H1 (cell line): ENCODE results near the gene IRAK4. TPM values are rescaled to one million over a fixed set of nuclear protein-coding genes. Genes with fewer than 3 reads are reported as not detected.
A peak's percentile ranks its signal among the peaks of the same experiment; 100 is the strongest.

ENCODE experiments used
- CTCF ChIA-PET: fragments of 300-600 bp; sonication (Branson Sonifier 250); formaldehyde crosslinking; loops from one replicate; lab custom pipeline; 2021; ENCODE audit not compliant: partially characterized antibody; lab: Charles Lee
- POLR2A ChIA-PET: fragments of 300-600 bp; sonication (Branson Sonifier 250); formaldehyde crosslinking; loops from one replicate; lab custom pipeline; 2021; ENCODE audit warnings: inconsistent platforms; ENCODE audit not compliant: partially characterized antibody; lab: Charles Lee
- DNase-seq, 2 experiments: peaks; one replicate each; pipeline versions ENCODE4 v3.0.0 to v3.0.0-alpha.2; 2010 to 2022; ENCODE audit warnings: low spot score in 2 of 2, low read depth in 1 of 2, mixed read lengths in 1 of 2
- FAIRE-seq: peaks from 2 replicates; lab custom pipeline; 2011; peaks lifted over from hg19 to GRCh38; lab: Jason Lieb, UNC
- H2AFZ ChIP-seq: 2 replicates; pipeline ENCODE4 v1.8.1; 2012; ENCODE audit warnings: low read length, inconsistent platforms
- H2AK5ac ChIP-seq: 2 replicates; pipeline ENCODE4 v1.6.1; 2013; ENCODE audit warnings: low read depth, low read length
- H2BK120ac ChIP-seq: replicated peaks from 2 replicates; pipeline ENCODE3; 2013; ENCODE audit warnings: low read depth, low read length, inconsistent platforms
- H2BK12ac ChIP-seq: 2 replicates; pipeline ENCODE4 v1.6.1; 2013; ENCODE audit warnings: low read depth, low read length
- H2BK15ac ChIP-seq: 2 replicates; pipeline ENCODE4 v1.6.1; 2013; ENCODE audit warnings: low read length
- H2BK20ac ChIP-seq: 2 replicates; pipeline ENCODE4 v1.6.1; 2013; ENCODE audit warnings: low read length
- H2BK5ac ChIP-seq: 2 replicates; pipeline ENCODE4 v1.6.1; 2013; ENCODE audit warnings: low read depth, low read length
- H3K14ac ChIP-seq: 2 replicates; pipeline ENCODE4 v1.6.1; 2013; ENCODE audit warnings: inconsistent platforms; ENCODE audit not compliant: insufficient read length
- H3K18ac ChIP-seq: 2 replicates; pipeline ENCODE4 v1.6.1; 2013; ENCODE audit warnings: low read length; ENCODE audit errors: extremely low read depth
- H3K23ac ChIP-seq: 2 replicates; pipeline ENCODE4 v1.6.1; 2013; ENCODE audit warnings: inconsistent platforms; ENCODE audit not compliant: insufficient read length
- H3K23me2 ChIP-seq: 2 replicates; pipeline ENCODE4 v1.6.1; 2013; ENCODE audit warnings: low read depth, low read length
- H3K27ac ChIP-seq: 2 replicates; pipeline ENCODE4 v1.6.1; 2011; ENCODE audit warnings: low read depth, low read length, inconsistent platforms
- H3K27me3 ChIP-seq, 4 experiments: replicated peaks in 1 of 4; 1 replicate in 1 of 4; 2 replicates in 3 of 4; pipeline versions ENCODE4 v1.6.1 to v1.8.1; 2011 to 2013; ENCODE audit warnings: low read length in 3 of 4, mild to moderate bottlenecking in 3 of 4, inconsistent platforms in 2 of 4, mixed read lengths in 2 of 4, moderate library complexity in 1 of 4; ENCODE audit not compliant: control insufficient read depth in 3 of 4, insufficient read depth in 3 of 4; ENCODE audit errors: extremely low read depth in 1 of 4
- H3K36me3 ChIP-seq, 4 experiments: 2 replicates each; pipeline versions ENCODE4 v1.6.1 to v1.8.1; 2011 to 2013; ENCODE audit warnings: mild to moderate bottlenecking in 4 of 4, low read length in 3 of 4, moderate library complexity in 2 of 4, control low read depth in 1 of 4, inconsistent platforms in 1 of 4; ENCODE audit not compliant: insufficient read depth in 4 of 4, control insufficient read depth in 2 of 4
- H3K4ac ChIP-seq: replicated peaks from 2 replicates; pipeline ENCODE3; 2013; ENCODE audit warnings: low read length, low read depth, mixed read lengths, inconsistent platforms; ENCODE audit not compliant: insufficient read length
- H3K4me1 ChIP-seq, 4 experiments: replicated peaks in 1 of 4; 1 replicate in 1 of 4; 2 replicates in 3 of 4; pipeline versions ENCODE4 v1.6.1 to v1.8.1; 2011 to 2013; ENCODE audit warnings: low read length in 3 of 4, inconsistent platforms in 2 of 4, mixed read lengths in 1 of 4; ENCODE audit not compliant: insufficient read depth in 4 of 4, control insufficient read depth in 3 of 4
- H3K4me2 ChIP-seq, 2 experiments: 2 replicates each; pipeline versions ENCODE4 v1.6.1 to v1.8.1; 2011 to 2013; ENCODE audit warnings: low read depth in 2 of 2, low read length in 2 of 2, control low read depth in 1 of 2, inconsistent platforms in 1 of 2, mild to moderate bottlenecking in 1 of 2; ENCODE audit not compliant: insufficient read depth in 1 of 2
- H3K4me3 ChIP-seq, 4 experiments: fragments of 200-600, 300-600 bp in 1 of 4; sonication (generic), shearing (Covaris generic), sonication (Bioruptor Twin) in 1 of 4; 2 replicates each; pipeline versions ENCODE4 v1.5.1 to v1.8.1; 2011 to 2016; ENCODE audit warnings: low read length in 4 of 4, low read depth in 3 of 4, control low read depth in 2 of 4, inconsistent platforms in 2 of 4, mild to moderate bottlenecking in 2 of 4, mixed read lengths in 1 of 4, moderate library complexity in 1 of 4; ENCODE audit not compliant: insufficient read depth in 2 of 4; ENCODE audit errors: extremely low read depth in 1 of 4
- H3K56ac ChIP-seq: replicated peaks from 2 replicates; pipeline ENCODE3; 2013; ENCODE audit warnings: low read depth, mild to moderate bottlenecking, mixed read lengths, low read length, inconsistent platforms; ENCODE audit not compliant: insufficient read length
- H3K79me1 ChIP-seq: 2 replicates; pipeline ENCODE4 v1.6.1; 2013; ENCODE audit warnings: low read depth, low read length, control low read depth
- H3K79me2 ChIP-seq, 2 experiments: 2 replicates each; pipeline versions ENCODE4 v1.6.1 to v1.8.1; 2012 to 2013; ENCODE audit warnings: low read length in 2 of 2, mild to moderate bottlenecking in 2 of 2, inconsistent platforms in 1 of 2; ENCODE audit not compliant: insufficient read depth in 2 of 2, control insufficient read depth in 1 of 2
- H3K9ac ChIP-seq, 4 experiments: replicated peaks in 1 of 4; 1 replicate in 1 of 4; 2 replicates in 3 of 4; pipeline versions ENCODE4 v1.6.1 to v1.8.1; 2011 to 2013; ENCODE audit warnings: low read depth in 3 of 4, low read length in 3 of 4, control low read depth in 2 of 4, mild to moderate bottlenecking in 2 of 4, moderate library complexity in 2 of 4, inconsistent platforms in 1 of 4; ENCODE audit errors: extremely low read depth in 1 of 4
- H3K9me3 ChIP-seq, 2 experiments: 2 replicates each; pipeline versions ENCODE4 v1.6.1 to v1.8.1; 2012 to 2013; ENCODE audit warnings: mild to moderate bottlenecking in 2 of 2, moderate library complexity in 2 of 2, control low read depth in 1 of 2, inconsistent platforms in 1 of 2, low read depth in 1 of 2, low read length in 1 of 2, mixed read lengths in 1 of 2; ENCODE audit not compliant: insufficient read depth in 2 of 2
- H4K20me1 ChIP-seq, 2 experiments: replicated peaks in 1 of 2; 2 replicates each; pipeline versions ENCODE3 to v1.8.1; 2011 to 2013; ENCODE audit warnings: inconsistent platforms in 2 of 2, low read length in 2 of 2, mild to moderate bottlenecking in 1 of 2; ENCODE audit not compliant: insufficient read depth in 2 of 2, control insufficient read depth in 1 of 2
- H4K5ac ChIP-seq: 2 replicates; pipeline ENCODE4 v1.6.1; 2013; ENCODE audit warnings: low read length, low read depth, mixed read lengths, inconsistent platforms; ENCODE audit not compliant: insufficient read length
- H4K8ac ChIP-seq: 2 replicates; pipeline ENCODE4 v1.8.0; 2013; ENCODE audit warnings: mild to moderate bottlenecking, moderate library complexity, low read length, inconsistent platforms; ENCODE audit not compliant: insufficient read depth; ENCODE audit errors: extremely low read depth
- H4K91ac ChIP-seq: replicated peaks from 2 replicates; pipeline ENCODE3; 2013; ENCODE audit warnings: low read length, mixed read lengths, inconsistent platforms; ENCODE audit not compliant: insufficient read length
- ASH2L ChIP-seq: fragments of 200-600, 300-600 bp; sonication (generic); IDR thresholded peaks from one replicate; pipeline ENCODE4 v1.7.1; 2017; ENCODE audit warnings: low read length
- CBX5 ChIP-seq: fragments of 300-800, 300-1000 bp; sonication (generic); IDR thresholded peaks from 2 replicates; pipeline ENCODE4 v1.7.1; 2016; ENCODE audit warnings: antibody characterized with exemption, low read length, low read depth
- CHD2 ChIP-seq: IDR thresholded peaks from 2 replicates; pipeline ENCODE4 v1.6.1; 2012; ENCODE audit warnings: low read length, improper control_type of control experiment
- NANOG ChIP-seq: IDR thresholded peaks from 2 replicates; pipeline ENCODE4 v1.6.1; 2011; ENCODE audit warnings: low read length, low read depth, mild to moderate bottlenecking, inconsistent platforms; ENCODE audit not compliant: insufficient read depth, poor library complexity, severe bottlenecking
- RBBP5 ChIP-seq: IDR thresholded peaks from 2 replicates; pipeline ENCODE4 v1.7.1; 2012; ENCODE audit warnings: low read depth, mild to moderate bottlenecking, inconsistent platforms, low read length, moderate library complexity, borderline replicate concordance
- RXRA ChIP-seq: IDR thresholded peaks from 2 replicates; pipeline ENCODE4 v1.6.1; 2011; ENCODE audit warnings: low read depth, mild to moderate bottlenecking, low read length, moderate library complexity; ENCODE audit not compliant: insufficient read depth
- SRF ChIP-seq: IDR thresholded peaks from 2 replicates; pipeline ENCODE4 v1.6.1; 2011; ENCODE audit warnings: mild to moderate bottlenecking, low read depth, low read length, moderate library complexity
- SUZ12 ChIP-seq: fragments of 200-600 bp; sonication (generic); IDR thresholded peaks from 2 replicates; pipeline ENCODE4 v1.6.1; 2012; ENCODE audit warnings: mild to moderate bottlenecking, inconsistent platforms, low read length, moderate library complexity, mixed read lengths
- WGBS, 2 experiments: shearing (Covaris generic) in 1 of 2; methylation state at CpG; one replicate each; pipeline versions ENCODE4 v1.1.6 to v1.1.7; 2013 to 2015; ENCODE audit warnings: low lambda C conversion rate in 2 of 2, mixed read lengths in 2 of 2, inconsistent platforms in 1 of 2, low coverage in 1 of 2, missing lambda C conversion rate in 1 of 2; ENCODE audit not compliant: insufficient replicate concordance in 2 of 2, insufficient coverage in 1 of 2, insufficient read length in 1 of 2; ENCODE audit errors: extremely low coverage in 1 of 2, missing lambda C conversion rate in 1 of 2; 5-methylcytosine and 5-hydroxymethylcytosine counted together
- polyA plus RNA-seq, 7 experiments: library from polyadenylated mRNA; depleted of rRNA in 3 of 7; stranded (reverse) in 5 of 7; unstranded in 2 of 7; fragments of >200 nt in 5 of 7; fragments of 200-250 nt in 2 of 7; gene quantifications; 1 replicate in 5 of 7; 2 replicates in 1 of 7; 4 replicates in 1 of 7; pipeline versions ENCODE4 v1.2.1 to v1.2.3, GENCODE V29; 2011 to 2013; ENCODE audit warnings: missing spikeins in 2 of 7, mixed read lengths in 2 of 7
- total RNA-seq: library from RNA; stranded (reverse); fragmentation: NEBNext Ultra II Directional; extraction: Animal tissue kit (Norgen Biotek cat#: 25700); gene quantifications from 2 replicates; pipeline ENCODE4 v1.2.1, GENCODE V29; 2021
- TF ChIP-seq, protein P1 (sequence below), 3 experiments: IDR thresholded peaks; 1 replicate in 2 of 3; 2 replicates in 1 of 3; pipeline versions ENCODE4 v1.5.1 to v1.6.1; 2011; ENCODE audit warnings: low read length in 3 of 3, mild to moderate bottlenecking in 3 of 3, inconsistent platforms in 2 of 3, low read depth in 1 of 3, moderate library complexity in 1 of 3; ENCODE audit not compliant: insufficient read depth in 1 of 3; ENCODE audit errors: control extremely low read depth in 1 of 3

The IRAK4 gene
- total and polyA plus RNA-seq, 2 of the 8 experiments (the other 6 are each of a cell fraction or from before 2014, with no cell fraction given), result 2.3 to 7.7 TPM

DNA sequence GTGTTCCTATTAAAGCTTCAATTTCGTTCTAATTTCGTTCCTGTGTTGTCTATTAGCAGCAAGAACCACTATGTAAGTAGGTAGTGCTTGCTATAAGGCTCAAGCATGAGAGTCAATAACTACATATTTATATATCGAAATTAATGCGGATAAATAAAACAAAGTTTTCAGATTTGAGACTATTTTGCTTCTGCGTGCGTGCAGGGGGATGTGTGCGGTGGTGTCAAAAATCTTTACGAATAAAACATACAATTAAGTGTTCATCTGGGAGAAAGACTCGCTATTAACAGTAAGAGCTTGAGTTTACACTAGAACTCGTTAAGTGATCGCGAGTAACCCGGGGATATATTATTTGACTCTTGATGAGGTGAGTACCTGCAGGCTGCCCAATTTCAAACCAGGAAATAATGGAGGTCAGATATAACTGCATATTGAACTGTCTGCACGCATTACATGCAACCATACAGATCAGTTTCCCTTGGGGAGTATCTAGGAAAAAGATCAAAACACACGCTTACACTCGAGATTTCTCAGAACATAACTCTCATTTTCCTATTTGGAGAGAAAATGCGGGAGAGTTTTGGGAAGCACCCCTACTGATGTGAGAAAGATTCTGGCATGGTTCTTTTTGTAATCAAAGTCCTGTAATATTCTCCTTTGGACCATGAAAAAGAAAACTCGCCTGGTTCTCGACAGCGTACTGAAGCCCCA, 46.6 kb downstream of the IRAK4 start:
- Histone ChIP-seq H3K23me2 (peaks cover 2% of the 10 kb centered on the region; the same call in 1 of the 2 replicates), H3K27ac (peak overlapping the region; percentile 95; the same call in 1 of the 2 replicates), H3K79me2 (peaks cover 0 to 25% of the 10 kb centered on the region in 2 experiments; a peak in 2 of 4 replicates), H3K4me2 (peak overlapping the region; percentile 69 to 85), H4K20me1 (no peaks in the 10 kb centered on the region), H2BK120ac (no peak overlapping the region), H3K4ac (no peak overlapping the region), H4K5ac (no peak overlapping the region), H2BK15ac (no peak overlapping the region), H3K79me1 (no peaks in the 10 kb centered on the region), H3K27me3 (no peaks in the 10 kb centered on the region), H3K4me1 (peaks cover 0 to 3% (median 0%) of the 10 kb centered on the region in 4 experiments; a peak in 1 of 7 replicates), H2BK5ac (peak overlapping the region; percentile 86; the same call in 1 of the 2 replicates), H3K9me3 (no peaks in the 10 kb centered on the region), H2AFZ (peak overlapping the region; percentile 48; the same call in 1 of the 2 replicates), H3K14ac (no peak overlapping the region), H3K36me3 (peaks cover 0 to 32% (median 4%) of the 10 kb centered on the region in 4 experiments; a peak in 3 of 8 replicates), H3K9ac (peak overlapping the region; percentile 56 to 94 (median 89)), H3K4me3 (peak overlapping the region; percentile 53 to 98 (median 68)), H4K91ac (no peak overlapping the region), H3K18ac (no peak overlapping the region), H4K8ac (peak overlapping the region; percentile 96; the same call in 1 of the 2 replicates), H3K56ac (no peak overlapping the region), H2BK12ac (no peak overlapping the region), H2AK5ac (no peak overlapping the region), H3K23ac (peak overlapping the region; percentile 32), H2BK20ac (no peak overlapping the region)
- DNase-seq, result no peak
- ChIA-PET CTCF (interaction anchor here (0.8 to 3.9 kb wide), 12 partner anchors 9 to 1168 kb away, joined by 3 to 28 read pairs (median 3); no protein-coding TSS in a partner anchor), POLR2A (interaction anchor here (0.8 to 3.3 kb wide), 19 partner anchors 10 to 254 kb away, joined by 3 to 24 read pairs (median 4); partner anchors contain the start of genes ADAMTS20, IRAK4 and TMEM117)
- no peak for FAIRE-seq
- WGBS, 2 experiments, result 20% methylated on average over 20 of the region's 20 CpGs; no CpG with 5 or more reads in 1 of the 2 experiments
- no peak for TF ChIP-seq CBX5
- TF ChIP-seq SUZ12, result no peak
- TF ChIP-seq NANOG, result no peak
- no peak for TF ChIP-seq ASH2L
- no peak for TF ChIP-seq RXRA
- TF ChIP-seq CHD2, result no peak
- no peak for TF ChIP-seq RBBP5
- TF ChIP-seq, protein P1, sequence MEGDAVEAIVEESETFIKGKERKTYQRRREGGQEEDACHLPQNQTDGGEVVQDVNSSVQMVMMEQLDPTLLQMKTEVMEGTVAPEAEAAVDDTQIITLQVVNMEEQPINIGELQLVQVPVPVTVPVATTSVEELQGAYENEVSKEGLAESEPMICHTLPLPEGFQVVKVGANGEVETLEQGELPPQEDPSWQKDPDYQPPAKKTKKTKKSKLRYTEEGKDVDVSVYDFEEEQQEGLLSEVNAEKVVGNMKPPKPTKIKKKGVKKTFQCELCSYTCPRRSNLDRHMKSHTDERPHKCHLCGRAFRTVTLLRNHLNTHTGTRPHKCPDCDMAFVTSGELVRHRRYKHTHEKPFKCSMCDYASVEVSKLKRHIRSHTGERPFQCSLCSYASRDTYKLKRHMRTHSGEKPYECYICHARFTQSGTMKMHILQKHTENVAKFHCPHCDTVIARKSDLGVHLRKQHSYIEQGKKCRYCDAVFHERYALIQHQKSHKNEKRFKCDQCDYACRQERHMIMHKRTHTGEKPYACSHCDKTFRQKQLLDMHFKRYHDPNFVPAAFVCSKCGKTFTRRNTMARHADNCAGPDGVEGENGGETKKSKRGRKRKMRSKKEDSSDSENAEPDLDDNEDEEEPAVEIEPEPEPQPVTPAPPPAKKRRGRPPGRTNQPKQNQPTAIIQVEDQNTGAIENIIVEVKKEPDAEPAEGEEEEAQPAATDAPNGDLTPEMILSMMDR (IDR thresholded peaks at IDR 0.05; ENCODE audit: control extremely low read depth in 1 of 3, insufficient read depth in 1 of 3, low read depth in 1 of 3, low read length in 3 of 3), result no peak
- no peak for TF ChIP-seq SRF
